Retinal pigment epithelial cell (primary cell): ENCODE results near the gene VPS37B.

Experiments used
- DNase-seq: peaks from one replicate; pipeline ENCODE4 v3.0.0-alpha.2; 2010; ENCODE audit warnings: low read depth
- H3K4me3 ChIP-seq: 2 replicates; pipeline ENCODE4 v1.5.1; 2011; ENCODE audit warnings: mild to moderate bottlenecking, low read length, control low read depth, moderate library complexity
- TF ChIP-seq, protein P1 (sequence below): conservative IDR thresholded peaks from 2 replicates; pipeline ENCODE4 v1.5.1; 2011; ENCODE audit warnings: low read depth, low read length, control low read depth, inconsistent platforms

VPS37B gene

DNA sequence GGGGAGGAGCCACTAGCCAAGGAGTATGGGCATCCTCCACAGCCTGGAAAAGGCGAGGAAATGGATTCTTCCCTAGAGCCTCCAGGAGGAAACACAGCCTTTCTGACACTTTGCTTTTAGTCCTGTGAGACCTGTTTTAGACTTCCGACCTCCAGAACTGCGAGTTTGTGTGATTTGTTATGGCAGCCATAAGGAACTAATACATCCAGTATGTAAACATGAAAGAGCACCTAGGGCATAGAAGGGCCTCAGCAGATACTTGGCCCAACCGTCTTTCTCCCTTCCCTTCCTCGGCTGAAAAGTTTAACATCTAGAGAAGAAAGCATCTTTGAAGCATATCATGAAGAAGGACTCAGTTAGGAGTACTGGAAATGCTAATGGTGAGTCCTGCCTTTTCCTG lies 57.1 kb downstream of the VPS37B start:
- no peak for DNase-seq
- no peak overlapping the region for H3K4me3 ChIP-seq
- TF ChIP-seq, protein P1, sequence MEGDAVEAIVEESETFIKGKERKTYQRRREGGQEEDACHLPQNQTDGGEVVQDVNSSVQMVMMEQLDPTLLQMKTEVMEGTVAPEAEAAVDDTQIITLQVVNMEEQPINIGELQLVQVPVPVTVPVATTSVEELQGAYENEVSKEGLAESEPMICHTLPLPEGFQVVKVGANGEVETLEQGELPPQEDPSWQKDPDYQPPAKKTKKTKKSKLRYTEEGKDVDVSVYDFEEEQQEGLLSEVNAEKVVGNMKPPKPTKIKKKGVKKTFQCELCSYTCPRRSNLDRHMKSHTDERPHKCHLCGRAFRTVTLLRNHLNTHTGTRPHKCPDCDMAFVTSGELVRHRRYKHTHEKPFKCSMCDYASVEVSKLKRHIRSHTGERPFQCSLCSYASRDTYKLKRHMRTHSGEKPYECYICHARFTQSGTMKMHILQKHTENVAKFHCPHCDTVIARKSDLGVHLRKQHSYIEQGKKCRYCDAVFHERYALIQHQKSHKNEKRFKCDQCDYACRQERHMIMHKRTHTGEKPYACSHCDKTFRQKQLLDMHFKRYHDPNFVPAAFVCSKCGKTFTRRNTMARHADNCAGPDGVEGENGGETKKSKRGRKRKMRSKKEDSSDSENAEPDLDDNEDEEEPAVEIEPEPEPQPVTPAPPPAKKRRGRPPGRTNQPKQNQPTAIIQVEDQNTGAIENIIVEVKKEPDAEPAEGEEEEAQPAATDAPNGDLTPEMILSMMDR = no peak

DNA sequence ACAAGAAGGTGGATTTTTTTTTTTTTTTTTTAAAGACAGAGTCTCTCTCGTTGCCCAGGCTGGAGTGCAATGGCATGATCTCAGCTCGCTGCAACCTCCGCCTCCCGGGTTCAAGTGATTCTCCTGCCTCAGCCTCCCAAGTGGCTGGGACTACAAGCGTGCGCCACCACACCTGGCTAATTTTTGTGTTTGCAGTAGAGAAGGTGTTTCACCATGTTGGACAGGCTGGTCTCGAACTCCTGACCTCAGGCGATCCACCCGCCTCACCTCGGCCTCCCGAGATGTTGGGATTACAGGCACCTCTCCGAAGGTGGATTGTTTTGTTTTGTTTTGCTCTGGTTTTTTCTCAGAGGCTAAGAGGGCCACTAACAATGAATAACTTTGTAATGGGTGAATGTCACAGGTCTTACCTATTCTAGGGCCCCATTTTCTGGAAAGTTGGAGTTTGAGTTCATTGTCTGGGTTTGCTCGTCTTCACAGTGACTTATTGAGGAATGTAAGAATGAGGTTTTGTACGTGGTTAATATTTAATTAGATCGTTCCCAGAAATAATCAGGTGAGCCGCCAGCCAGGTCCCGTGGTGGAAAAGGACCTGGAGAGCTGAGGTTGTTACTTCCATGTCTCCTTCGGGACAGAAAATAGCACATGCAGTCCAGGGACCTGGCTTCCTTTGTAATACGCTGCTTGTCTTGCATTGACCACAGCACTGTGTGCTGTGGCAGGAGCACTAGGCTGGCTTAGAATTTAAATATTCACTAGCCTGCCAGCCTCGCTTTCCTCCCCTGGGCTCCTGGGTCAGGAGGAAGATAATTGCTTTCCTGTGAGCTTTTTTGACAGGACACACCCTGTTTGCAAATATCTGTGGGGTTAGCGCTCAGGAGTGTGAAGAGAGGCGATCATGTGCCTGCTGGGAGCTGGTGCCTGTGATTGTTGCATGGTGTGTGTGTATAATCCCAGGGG lies 58.3 kb downstream of the VPS37B start:
- TF ChIP-seq, protein P1 = no peak
- H3K4me3 ChIP-seq = no peak overlapping the region
- DNase-seq = no peak

DNA sequence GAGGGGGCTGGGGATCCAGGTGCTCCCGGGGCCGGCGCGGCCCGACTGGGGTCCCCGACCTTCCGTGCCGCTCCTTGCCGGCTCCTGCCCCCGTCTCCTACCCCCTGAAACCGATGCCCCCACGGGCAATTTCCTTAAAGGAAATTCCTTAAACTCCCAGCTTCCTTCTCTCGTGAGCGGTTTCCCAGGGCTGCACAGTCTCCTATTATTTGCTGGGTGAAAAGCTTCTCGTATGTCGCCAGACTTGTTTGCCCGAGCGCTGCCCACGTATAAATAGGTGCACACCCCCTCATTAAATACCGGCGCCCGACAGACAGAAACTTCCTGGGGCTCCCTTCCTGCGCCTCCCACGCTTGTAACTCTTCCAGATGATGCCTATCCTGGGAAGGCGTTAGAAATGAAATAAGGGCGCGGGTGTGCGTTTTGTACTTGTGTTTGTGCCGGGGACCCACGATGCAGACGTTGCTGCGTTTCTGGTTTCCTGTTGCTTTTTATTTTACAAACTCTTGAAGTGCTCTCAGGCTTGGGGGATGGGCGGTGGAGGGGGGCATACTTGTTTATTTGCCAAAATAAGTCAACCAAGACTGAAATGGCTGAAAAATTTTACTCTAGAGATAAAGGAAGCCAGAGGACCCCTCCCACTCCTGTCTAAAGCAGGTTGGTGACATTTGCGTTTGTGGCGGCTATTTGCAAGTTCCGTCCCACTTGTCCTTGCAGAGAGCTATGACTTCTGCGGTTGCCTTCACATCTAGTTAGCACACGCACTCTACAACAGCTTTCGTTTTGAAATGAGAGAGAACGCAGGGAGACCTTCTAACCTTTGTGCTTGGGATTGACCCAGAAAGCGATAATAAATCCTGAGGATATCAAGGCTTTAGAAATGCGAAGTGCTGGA lies 59.6 kb downstream of the VPS37B start:
- TF ChIP-seq, protein P1 = no peak
- peak overlapping the region; percentile 68 for H3K4me3 ChIP-seq
- DNase-seq = no peak

DNA sequence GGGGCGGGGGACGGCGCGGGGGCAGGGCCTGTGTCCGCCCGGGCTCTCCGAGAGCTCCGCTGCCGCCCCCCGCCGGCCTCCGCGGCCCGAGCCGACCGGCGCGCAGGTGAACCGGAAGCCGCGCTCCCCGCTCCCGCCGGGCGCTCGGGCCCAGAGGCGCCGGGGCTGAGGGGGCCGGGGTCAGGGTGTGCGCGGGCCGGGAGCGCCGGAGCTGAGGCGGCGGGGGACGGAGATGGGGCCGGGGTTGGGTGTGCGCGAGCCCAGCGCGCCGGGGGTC lies 60.2 kb downstream of the VPS37B start:
- DNase-seq = no peak
- peak overlapping the region; percentile 68 for H3K4me3 ChIP-seq
- TF ChIP-seq, protein P1 = no peak

DNA sequence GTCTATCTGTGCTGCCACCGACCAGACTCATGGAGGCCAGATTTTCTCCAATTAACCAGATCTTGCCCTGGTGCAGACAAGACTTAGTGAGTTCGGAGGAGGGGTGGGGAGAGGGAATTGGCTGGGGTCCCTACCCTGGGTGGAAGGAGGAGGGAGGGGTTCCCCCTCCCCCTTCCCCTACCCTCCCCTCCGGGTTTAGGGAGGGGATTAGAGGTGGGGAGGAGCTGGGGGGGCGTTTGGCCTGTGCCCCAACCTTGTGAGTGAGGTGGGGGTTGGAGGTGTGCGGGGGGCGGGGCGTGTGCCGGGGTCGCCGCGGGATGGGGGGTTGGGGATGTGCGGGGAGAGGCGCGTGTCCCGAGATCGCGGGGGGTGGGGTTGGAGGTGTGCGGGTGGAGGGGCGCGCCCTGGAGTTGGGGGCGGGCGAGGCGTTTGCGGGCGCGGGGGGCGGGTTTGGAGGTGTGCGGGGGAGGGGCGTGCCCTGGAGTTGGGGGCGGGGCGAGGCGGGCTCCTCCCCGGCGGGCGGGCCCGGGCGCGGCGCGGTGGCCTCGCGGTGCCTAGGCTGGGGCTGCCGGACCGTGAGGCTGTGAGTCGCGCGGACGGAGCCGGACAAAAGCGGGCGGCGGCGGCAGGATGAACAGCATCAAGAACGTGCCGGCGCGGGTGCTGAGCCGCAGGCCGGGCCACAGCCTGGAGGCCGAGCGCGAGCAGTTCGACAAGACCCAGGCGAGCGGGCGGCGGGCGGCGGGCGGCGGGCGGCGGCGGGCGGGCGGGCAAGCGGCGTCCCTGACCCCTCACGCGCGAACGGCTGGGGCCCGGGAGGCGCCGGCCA lies 60.8 kb downstream of the VPS37B start, which contains the start of gene HIP1R:
TSS of gene HIP1R (plus strand) at position 537 of the 829 bp plus-strand sequence. CDS start at position 631, 94 bp downstream.
- no peak for DNase-seq
- TF ChIP-seq, protein P1 = no peak

DNA sequence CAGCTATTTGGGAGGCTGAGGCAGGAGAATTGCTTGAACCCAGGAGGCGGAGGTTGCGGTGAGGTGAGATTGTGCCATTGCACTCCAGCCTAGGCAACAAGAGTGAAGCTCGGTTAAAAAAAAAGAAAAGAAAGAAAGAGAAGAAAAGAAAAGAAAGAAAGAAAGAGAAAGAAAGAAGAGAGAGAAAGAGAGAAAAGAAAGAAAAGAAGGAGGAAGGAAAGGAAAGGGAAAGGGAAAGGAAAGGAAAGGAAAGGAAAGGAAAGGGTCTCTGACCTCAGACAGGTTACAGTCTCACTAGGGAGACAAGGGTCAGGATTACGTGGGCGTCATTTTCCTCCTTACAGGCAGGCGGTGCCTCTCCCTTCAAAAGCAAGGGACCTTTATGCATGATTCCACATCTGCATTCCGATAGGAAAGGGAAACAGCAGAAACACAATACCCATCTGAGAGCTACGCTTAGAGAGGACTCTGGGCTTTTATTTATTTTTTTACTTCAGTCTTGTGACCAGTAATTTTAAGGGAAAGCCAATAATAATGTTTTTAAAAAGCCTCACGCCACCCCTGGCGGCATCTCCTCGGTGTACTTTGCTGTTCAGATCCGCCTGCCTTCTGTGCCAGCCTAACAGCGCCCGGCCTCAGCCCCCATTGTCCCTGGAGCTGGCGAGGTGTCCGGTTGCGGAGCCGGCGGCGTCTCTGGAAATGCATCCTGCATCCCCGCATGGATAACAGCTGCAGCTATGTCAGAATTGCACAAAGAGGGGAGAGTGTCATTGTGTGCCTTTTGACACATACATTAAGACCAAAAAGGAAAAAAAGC lies 61.6 kb downstream of the VPS37B start:
- TF ChIP-seq, protein P1 = peak; percentile 16
- no peak for DNase-seq
- peak overlapping the region; percentile 63 for H3K4me3 ChIP-seq

More for the DNA sequence above, 60.8 kb downstream of the VPS37B start, which contains the start of gene HIP1R:
- H3K4me3 ChIP-seq = peak within 1 kb of the TSS; percentile 68
